ENCODE data around the gene RAB3B.
"Not testable (repeated sequence)": the region's sequence is repeated elsewhere in the genome, so short reads cannot be mapped to it uniquely, and the experiment has no call there.

The RAB3B gene

GRCh38 chr1:51915951-51916350 is 74.5 kb downstream of the RAB3B start:
- DNase-seq: no peak

GRCh38 chr1:51912881-51913280 is 77.6 kb downstream of the RAB3B start:
- DNase-seq: no peak

GRCh38 chr1:51910221-51911000 is 80.1 kb downstream of the RAB3B start:
- DNase-seq: no peak

- DNase-seq: no peak
Measured at GRCh38 chr1:51908499-51908898, 82.0 kb downstream of the RAB3B start.

DNA sequence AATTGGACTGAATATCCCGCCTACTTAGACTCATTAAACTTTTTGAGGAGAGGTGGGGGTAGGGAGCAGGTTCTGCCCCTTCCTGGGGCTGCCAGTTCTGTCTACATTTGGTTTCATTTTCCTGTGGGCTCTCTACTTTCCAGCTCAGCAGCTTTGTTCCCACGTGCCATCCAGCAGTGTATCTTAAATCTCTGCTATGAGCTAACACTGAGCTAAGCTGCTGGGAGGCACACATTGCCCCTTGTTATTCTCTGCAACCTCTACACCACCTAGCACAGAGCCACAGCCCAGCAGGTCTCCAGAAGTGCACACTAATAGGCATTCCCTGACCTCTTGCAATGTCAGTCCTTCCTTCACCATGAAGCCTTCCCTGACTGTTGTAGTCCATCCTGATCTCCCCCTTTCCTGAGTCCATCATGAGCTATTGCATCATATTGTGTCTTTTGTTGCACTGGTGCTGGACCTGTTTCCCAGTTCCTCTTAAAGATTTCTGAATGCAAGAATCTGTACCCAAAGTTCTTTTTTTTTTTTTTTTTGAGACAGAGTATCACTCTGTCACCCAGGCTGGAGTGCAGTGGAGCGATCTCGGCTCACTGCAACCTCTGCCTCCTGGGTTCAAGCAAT is 83.3 kb downstream of the RAB3B start:
- DNase-seq: no peak

- DNase-seq: no peak
Measured at GRCh38 chr1:51906306-51907078, 84.0 kb downstream of the RAB3B start.

DNA sequence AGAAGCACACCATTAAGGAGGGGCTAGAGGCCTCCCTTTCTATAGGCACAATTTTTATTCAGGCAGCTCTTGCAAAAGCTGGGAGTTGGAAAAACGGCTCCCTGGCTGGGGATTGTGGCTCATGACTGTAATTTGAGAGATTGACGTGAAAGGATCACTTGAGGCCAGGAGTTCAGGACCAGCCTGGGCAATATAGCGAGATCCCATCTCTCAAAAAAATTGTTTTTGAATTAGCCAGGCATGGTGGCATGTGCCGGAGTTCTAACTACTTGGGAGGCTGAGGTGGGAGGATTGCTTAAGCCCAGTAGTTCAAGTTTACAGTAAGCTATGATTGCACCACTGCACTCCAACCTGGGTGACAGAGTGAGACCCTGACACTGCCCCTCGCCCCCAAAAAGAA is 88.0 kb downstream of the RAB3B start:
- DNase-seq: no peak

DNA sequence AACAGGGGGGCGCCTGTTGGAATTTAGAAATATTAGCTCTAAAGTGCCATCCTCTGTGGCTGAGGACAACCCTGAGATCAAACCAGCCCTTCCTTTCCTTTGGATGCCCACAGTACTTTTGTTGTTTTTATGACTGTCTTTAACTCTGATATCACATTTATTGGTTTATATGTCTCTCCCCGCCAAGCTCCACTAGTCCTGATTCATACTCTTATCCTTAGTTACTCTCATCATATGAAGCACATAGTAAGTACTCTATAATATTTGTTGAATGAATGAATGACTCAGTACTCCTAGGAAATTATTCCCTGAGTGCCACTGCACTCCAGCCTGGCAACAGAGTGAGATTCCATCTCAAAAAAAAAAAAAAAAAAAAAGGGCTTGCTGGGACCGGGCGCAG is 89.3 kb downstream of the RAB3B start:
- no peak for DNase-seq

DNA sequence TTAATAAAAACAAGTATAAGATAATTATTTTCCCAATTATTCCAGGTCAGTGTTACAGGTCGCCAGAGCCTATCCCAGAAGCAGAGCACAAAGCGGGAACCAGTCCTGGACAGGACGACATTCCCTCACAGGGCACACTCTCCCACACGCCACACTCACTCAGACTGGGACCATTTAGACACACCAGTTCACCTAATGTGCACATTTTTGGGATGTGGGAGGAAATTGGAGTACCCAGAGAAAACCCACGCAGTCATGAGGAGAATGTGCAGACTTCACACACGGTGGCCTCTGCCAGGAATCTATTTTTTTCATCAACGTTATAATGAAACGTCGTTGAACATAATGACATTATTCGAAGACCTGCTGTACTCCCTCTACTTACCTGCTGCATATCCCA is 91.5 kb downstream of the RAB3B start:
- no peak for DNase-seq

- no peak for DNase-seq
Measured at GRCh38 chr1:51898090-51898734, 92.3 kb downstream of the RAB3B start.

DNA sequence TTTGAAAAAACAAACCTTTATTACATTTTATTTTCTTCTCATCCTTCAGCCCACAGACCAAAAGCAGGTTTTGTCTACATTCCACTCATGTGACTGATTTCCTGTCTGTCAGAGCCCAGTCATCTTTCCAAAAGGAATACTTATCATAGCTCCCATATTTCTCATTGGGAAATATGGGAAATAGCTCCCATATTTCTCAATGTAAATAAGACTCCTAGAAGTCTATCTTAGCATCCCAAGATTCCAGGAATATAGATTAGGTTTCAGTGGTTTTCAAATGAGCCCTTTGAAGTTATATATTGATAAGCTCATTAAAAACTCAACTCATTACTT is 92.8 kb downstream of the RAB3B start:
- no peak for DNase-seq

GRCh38 chr1:51894748-51895147 is 95.8 kb downstream of the RAB3B start:
- not testable (repeated sequence) for DNase-seq

GRCh38 chr1:51878616-51879336 is 111.7 kb downstream of the RAB3B start, which contains the start of gene NRDC:
Gene NRDC, minus strand, starts transcription at chr1:51878727. Its CDS starts 112 bp downstream, at chr1:51878615.
- DNase-seq: peak; percentile 99

GRCh38 chr1:51878308-51878615 is 112.2 kb downstream of the RAB3B start:
- no peak for DNase-seq

DNA sequence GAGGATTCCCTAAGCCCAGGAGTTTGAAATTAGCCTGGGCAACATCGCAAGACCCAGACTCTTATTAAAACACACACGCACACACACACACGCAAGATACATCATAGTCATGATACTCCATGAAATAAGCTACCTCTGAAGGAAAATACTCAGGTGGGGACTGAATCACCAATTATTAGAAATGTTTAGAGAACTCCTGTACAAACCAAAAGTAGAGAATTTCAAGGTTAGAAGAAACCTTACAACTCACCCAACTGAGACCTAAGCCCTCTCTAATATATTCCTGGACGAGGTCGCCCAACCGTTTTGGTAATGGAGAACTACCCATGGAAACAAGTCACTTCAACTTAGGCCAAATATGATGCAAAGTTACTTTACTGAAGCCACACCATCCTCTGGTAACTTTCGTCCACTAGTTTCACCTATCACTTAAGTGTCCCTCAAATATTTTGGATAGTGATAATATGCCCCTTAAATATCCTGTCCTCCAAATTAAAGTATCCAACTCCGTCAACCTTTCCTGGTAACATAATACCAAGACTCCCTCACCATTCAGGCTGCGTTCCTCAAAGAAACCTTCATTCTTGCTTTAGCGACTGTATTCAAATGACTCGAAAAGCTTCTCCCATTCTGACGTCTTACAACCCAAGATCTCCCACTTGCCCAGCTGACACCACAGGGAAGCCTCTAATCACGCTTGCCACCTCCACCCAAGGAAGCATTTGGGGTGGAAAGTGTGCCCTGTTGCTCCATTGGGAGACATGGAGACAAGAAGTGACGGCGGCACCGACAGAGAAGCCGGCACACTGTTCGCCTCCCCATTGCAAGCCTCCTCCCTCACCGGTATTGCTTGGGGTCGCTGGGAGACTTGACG is 112.8 kb downstream of the RAB3B start:
- no peak for DNase-seq

GRCh38 chr1:51875836-51876235 is 114.7 kb downstream of the RAB3B start:
- no peak for DNase-seq

- no peak for DNase-seq
Measured at GRCh38 chr1:51875291-51875772, 115.2 kb downstream of the RAB3B start.

- DNase-seq: not testable (repeated sequence)
Measured at GRCh38 chr1:51873270-51873669, 117.2 kb downstream of the RAB3B start.

- DNase-seq: no peak
Measured at GRCh38 chr1:51871351-51871975, 119.0 kb downstream of the RAB3B start.

GRCh38 chr1:51870603-51871350 is 119.7 kb downstream of the RAB3B start:
- DNase-seq: no peak
